ENCODE results near the gene ISX.

ISX gene

GRCh38 chr22:35053060-35053835 lies 12.7 kb upstream of the ISX start:
- DNase-seq, result no peak

- DNase-seq, result no peak
Observed at GRCh38 chr22:35054064-35054463, 11.9 kb upstream of the ISX start.

- no peak for DNase-seq
Observed at GRCh38 chr22:35056486-35056885, 9.5 kb upstream of the ISX start.

GRCh38 chr22:35057155-35057554 lies 8.8 kb upstream of the ISX start:
- no peak for DNase-seq

- DNase-seq, result no peak
Observed at GRCh38 chr22:35059632-35060031, 6.3 kb upstream of the ISX start.

GRCh38 chr22:35064664-35065063 lies 1.3 kb upstream of the ISX start:
- DNase-seq, result no peak

GRCh38 chr22:35065183-35065582 lies 775 bp upstream of the ISX start:
- DNase-seq, result no peak

- no peak for DNase-seq
Observed at GRCh38 chr22:35066768-35067167, 810 bp downstream of the ISX start.

GRCh38 chr22:35069541-35069940 lies 3.6 kb downstream of the ISX start:
- no peak for DNase-seq

GRCh38 chr22:35070451-35071093 lies 4.6 kb downstream of the ISX start:
- DNase-seq, result no peak

- DNase-seq, result no peak
Observed at GRCh38 chr22:35071784-35072183, 5.8 kb downstream of the ISX start.

- no peak for DNase-seq
Observed at GRCh38 chr22:35072925-35073324, 7.0 kb downstream of the ISX start.

- no peak for DNase-seq
Observed at GRCh38 chr22:35074583-35074982, 8.6 kb downstream of the ISX start.

- no peak for DNase-seq
Observed at GRCh38 chr22:35076630-35077029, 10.7 kb downstream of the ISX start.

GRCh38 chr22:35085621-35086020 lies 19.7 kb downstream of the ISX start:
- DNase-seq, result no peak

GRCh38 chr22:35089139-35089538 lies 23.2 kb downstream of the ISX start:
- no peak for DNase-seq

GRCh38 chr22:35092406-35092805 lies 26.4 kb downstream of the ISX start:
- DNase-seq, result no peak

GRCh38 chr22:35098921-35099320 lies 33.0 kb downstream of the ISX start:
- no peak for DNase-seq

- DNase-seq, result no peak
Observed at GRCh38 chr22:35099883-35100282, 33.9 kb downstream of the ISX start.

GRCh38 chr22:35102663-35103062 lies 36.7 kb downstream of the ISX start:
- no peak for DNase-seq

GRCh38 chr22:35103761-35104160 lies 37.8 kb downstream of the ISX start:
- no peak for DNase-seq

GRCh38 chr22:35104491-35104890 lies 38.5 kb downstream of the ISX start:
- no peak for DNase-seq

GRCh38 chr22:35109616-35110015 lies 43.7 kb downstream of the ISX start:
- no peak for DNase-seq

- no peak for DNase-seq
Observed at GRCh38 chr22:35111244-35111643, 45.3 kb downstream of the ISX start.

- no peak for DNase-seq
Observed at GRCh38 chr22:35113341-35113740, 47.4 kb downstream of the ISX start.
